KMS-11 (cell line): ENCODE results near the gene SLA2.

ENCODE experiments used
- H2AFZ ChIP-seq: fragments of 200-600 bp; sonication (generic); 2 replicates; pipeline ENCODE4 v1.6.1; 2016; ENCODE audit warnings: antibody characterized with exemption, mixed run types, low read depth
- H3K27ac ChIP-seq: fragments of 200-600 bp; sonication (generic); 2 replicates; pipeline ENCODE4 v1.6.1; 2016; ENCODE audit warnings: mild to moderate bottlenecking, mixed run types
- H3K27me3 ChIP-seq: fragments of 200-600 bp; sonication (generic); 2 replicates; pipeline ENCODE4 v1.6.1; 2017; ENCODE audit warnings: mild to moderate bottlenecking, low read depth, mixed run types, moderate library complexity; ENCODE audit not compliant: insufficient read depth
- H3K36me3 ChIP-seq: fragments of 200-600 bp; sonication (generic); 2 replicates; pipeline ENCODE4 v1.6.1; 2017; ENCODE audit warnings: mild to moderate bottlenecking, mixed run types; ENCODE audit not compliant: insufficient read depth
- H3K4me1 ChIP-seq: fragments of 200-600 bp; sonication (generic); 2 replicates; pipeline ENCODE4 v1.6.1; 2016; ENCODE audit warnings: mild to moderate bottlenecking, low read depth, mixed run types; ENCODE audit not compliant: poor library complexity, severe bottlenecking
- H3K4me2 ChIP-seq: fragments of 200-600 bp; sonication (generic); 2 replicates; pipeline ENCODE4 v1.7.0; 2016; ENCODE audit warnings: mild to moderate bottlenecking, mixed run types
- H3K4me3 ChIP-seq: fragments of 200-600 bp; sonication (generic); IDR thresholded peaks from 2 replicates; pipeline ENCODE4 v1.6.1; 2017; ENCODE audit warnings: low read depth, low read length, mixed read lengths; ENCODE audit not compliant: insufficient read depth
- H3K79me2 ChIP-seq: fragments of 200-600 bp; sonication (generic); 2 replicates; pipeline ENCODE4 v1.6.1; 2016; ENCODE audit warnings: low read depth, mixed run types; ENCODE audit not compliant: insufficient read depth
- H3K9ac ChIP-seq: fragments of 200-600 bp; sonication (generic); 2 replicates; pipeline ENCODE4 v1.6.1; 2016; ENCODE audit warnings: mild to moderate bottlenecking, mixed run types
- H4K20me1 ChIP-seq: fragments of 200-600 bp; sonication (generic); 2 replicates; pipeline ENCODE4 v1.6.1; 2016; ENCODE audit warnings: mild to moderate bottlenecking, mixed run types; ENCODE audit not compliant: insufficient read depth
- TF ChIP-seq, protein P1 (sequence below): fragments of 200-600 bp; sonication (generic); conservative IDR thresholded peaks from 2 replicates; pipeline ENCODE4 v1.6.1; 2017; ENCODE audit warnings: low read depth, mild to moderate bottlenecking, antibody characterized with exemption, low read length, moderate library complexity, mixed read lengths

Gene SLA2

DNA sequence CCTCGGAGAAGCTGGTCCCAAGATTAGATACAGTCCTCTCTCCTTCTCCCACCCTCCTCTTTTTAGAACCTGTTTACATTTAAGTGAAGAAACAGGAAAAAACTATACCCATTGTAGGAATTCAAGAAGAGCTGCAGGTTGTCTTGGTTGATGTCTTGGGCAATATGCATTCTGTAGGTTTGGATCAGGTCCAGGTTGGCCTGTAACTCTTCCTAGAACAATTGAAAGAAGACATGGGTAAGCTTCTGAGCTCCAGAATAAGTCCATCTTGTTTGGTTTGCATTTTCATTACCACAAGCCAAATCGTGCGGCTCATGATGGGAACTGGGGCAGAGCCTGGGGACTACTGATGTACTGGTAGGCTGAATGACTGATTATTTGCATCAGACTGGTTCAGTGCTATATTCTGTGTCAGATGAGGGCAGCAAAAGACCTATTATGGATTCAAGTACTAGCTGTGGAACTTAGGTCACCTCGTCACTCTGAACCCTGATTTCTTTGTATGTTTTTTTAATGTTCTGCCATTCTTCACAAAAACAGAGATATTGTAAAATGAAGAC lies 20.3 kb upstream of the SLA2 start:
- no peak overlapping the region for H3K4me2 ChIP-seq
- H3K27ac ChIP-seq: no peak overlapping the region
- no peaks in the 10 kb centered on the region for H3K27me3 ChIP-seq
- H3K36me3 ChIP-seq: no peaks in the 10 kb centered on the region
- TF ChIP-seq, protein P1, sequence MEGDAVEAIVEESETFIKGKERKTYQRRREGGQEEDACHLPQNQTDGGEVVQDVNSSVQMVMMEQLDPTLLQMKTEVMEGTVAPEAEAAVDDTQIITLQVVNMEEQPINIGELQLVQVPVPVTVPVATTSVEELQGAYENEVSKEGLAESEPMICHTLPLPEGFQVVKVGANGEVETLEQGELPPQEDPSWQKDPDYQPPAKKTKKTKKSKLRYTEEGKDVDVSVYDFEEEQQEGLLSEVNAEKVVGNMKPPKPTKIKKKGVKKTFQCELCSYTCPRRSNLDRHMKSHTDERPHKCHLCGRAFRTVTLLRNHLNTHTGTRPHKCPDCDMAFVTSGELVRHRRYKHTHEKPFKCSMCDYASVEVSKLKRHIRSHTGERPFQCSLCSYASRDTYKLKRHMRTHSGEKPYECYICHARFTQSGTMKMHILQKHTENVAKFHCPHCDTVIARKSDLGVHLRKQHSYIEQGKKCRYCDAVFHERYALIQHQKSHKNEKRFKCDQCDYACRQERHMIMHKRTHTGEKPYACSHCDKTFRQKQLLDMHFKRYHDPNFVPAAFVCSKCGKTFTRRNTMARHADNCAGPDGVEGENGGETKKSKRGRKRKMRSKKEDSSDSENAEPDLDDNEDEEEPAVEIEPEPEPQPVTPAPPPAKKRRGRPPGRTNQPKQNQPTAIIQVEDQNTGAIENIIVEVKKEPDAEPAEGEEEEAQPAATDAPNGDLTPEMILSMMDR: no peak
- no peaks in the 10 kb centered on the region for H3K79me2 ChIP-seq
- no peaks in the 10 kb centered on the region for H3K4me1 ChIP-seq
- H3K4me3 ChIP-seq: no peak overlapping the region
- H3K9ac ChIP-seq: no peak overlapping the region
- H4K20me1 ChIP-seq: no peaks in the 10 kb centered on the region
- H2AFZ ChIP-seq: no peak overlapping the region

DNA sequence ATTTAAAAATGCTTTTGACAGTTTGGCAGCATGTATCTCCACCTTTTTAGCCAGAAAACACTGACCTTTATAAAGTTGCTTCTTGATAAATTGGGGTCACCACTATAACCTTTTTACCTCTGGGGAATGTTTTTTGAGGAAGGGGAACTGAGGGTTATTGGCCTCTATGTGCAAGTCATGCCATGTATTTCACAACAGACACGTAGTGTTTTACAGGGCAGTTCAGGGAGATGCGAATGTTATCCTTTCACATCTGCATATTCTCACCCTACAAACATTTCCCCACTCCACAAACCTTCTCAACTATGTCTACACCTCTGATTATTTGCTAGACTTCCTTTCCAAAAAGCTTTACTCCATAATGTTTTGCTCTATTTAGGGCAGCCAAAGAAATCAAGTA lies 17.0 kb upstream of the SLA2 start:
- H3K4me3 ChIP-seq: no peak overlapping the region
- H4K20me1 ChIP-seq: no peaks in the 10 kb centered on the region
- no peak overlapping the region for H2AFZ ChIP-seq
- H3K4me1 ChIP-seq: no peaks in the 10 kb centered on the region
- TF ChIP-seq, protein P1: no peak
- H3K36me3 ChIP-seq: no peaks in the 10 kb centered on the region
- no peaks in the 10 kb centered on the region for H3K79me2 ChIP-seq
- H3K27me3 ChIP-seq: no peaks in the 10 kb centered on the region
- H3K27ac ChIP-seq: no peak overlapping the region
- no peak overlapping the region for H3K9ac ChIP-seq
- no peak overlapping the region for H3K4me2 ChIP-seq

DNA sequence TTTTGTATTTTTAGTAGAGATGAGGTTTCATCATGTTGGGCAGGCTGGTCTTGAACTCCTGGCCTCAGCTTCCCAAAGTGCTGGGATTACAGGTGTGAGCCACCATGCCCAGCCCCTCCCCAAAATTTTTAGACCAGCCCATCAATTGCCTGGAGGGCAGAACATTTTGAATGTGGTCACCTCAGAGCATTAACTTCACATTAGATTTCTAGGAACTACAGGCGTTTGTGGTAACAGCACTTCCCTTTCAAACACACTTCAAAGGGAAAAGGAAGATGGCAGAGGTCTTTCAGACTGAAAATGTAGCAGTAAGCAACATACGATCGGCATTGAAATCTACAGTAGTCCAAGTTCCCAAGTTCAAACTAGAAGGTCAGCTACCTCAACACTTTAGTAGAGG lies 12.3 kb upstream of the SLA2 start:
- Histone ChIP-seq H4K20me1 (no peaks in the 10 kb centered on the region), H3K4me2 (no peak overlapping the region), H3K4me3 (no peak overlapping the region), H3K79me2 (no peaks in the 10 kb centered on the region), H3K27me3 (no peaks in the 10 kb centered on the region), H3K9ac (no peak overlapping the region), H3K4me1 (no peaks in the 10 kb centered on the region), H3K36me3 (no peaks in the 10 kb centered on the region), H3K27ac (no peak overlapping the region), H2AFZ (no peak overlapping the region)
- TF ChIP-seq, protein P1: no peak

DNA sequence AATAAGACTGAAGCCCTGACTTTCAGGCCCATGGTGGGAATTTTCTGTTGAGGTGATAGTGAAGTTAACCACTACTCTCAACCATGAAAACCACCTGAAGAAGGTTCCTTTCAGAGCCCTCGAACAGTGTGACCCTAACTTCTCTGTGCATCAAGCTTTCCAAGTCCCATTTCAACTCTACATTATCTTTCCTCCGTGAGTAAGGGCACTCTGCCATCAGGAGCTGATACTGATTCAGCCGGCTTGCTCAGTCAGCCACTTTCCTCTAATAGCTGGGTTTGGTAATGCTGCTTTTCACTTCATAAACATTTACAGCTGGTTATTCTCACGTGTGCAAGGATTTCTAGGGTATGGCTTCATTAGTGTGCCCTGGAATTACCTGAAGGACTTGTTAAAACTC lies 10.7 kb upstream of the SLA2 start:
- Histone ChIP-seq H2AFZ (no peak overlapping the region), H3K27ac (no peak overlapping the region), H3K4me3 (no peak overlapping the region), H4K20me1 (no peaks in the 10 kb centered on the region), H3K4me1 (no peaks in the 10 kb centered on the region), H3K27me3 (no peaks in the 10 kb centered on the region), H3K79me2 (no peaks in the 10 kb centered on the region), H3K9ac (no peak overlapping the region), H3K36me3 (no peaks in the 10 kb centered on the region), H3K4me2 (no peak overlapping the region)
- TF ChIP-seq, protein P1: no peak
